GM13977 (cell line): ENCODE measurements around the gene UFD1.
A peak's percentile ranks its signal among the peaks of the same experiment; 100 is the strongest.

ENCODE experiments used
- DNase-seq: peaks from one replicate; pipeline ENCODE4 v3.0.0; 2012; ENCODE audit warnings: low spot score
- CTCF ChIP-seq: IDR thresholded peaks from 2 replicates; pipeline ENCODE4 v1.5.1; 2012; ENCODE audit warnings: mild to moderate bottlenecking, control low read depth; ENCODE audit not compliant: insufficient read depth; ENCODE audit errors: extremely low read depth, missing control alignments
- in situ Hi-C: fragments of 300-500 bp; cut with MboI; formaldehyde crosslinking; loops from one replicate; pipeline ENCODE4 v1.12.0; 2022; ENCODE audit warnings: low sequenced_read_pairs, low pct_unique_long_range_greater_than_20kb, mixed read lengths, inconsistent platforms; ENCODE audit not compliant: unreplicated experiment

The UFD1 gene

GRCh38 chr22:19453718-19454117, 25.3 kb downstream of the UFD1 start:
- no peak for TF ChIP-seq CTCF
- no peak for DNase-seq
- in situ Hi-C loops = no loop called here

- DNase-seq = no peak
- TF ChIP-seq CTCF = no peak
- in situ Hi-C loops = no loop called here
Measured at GRCh38 chr22:19451570-19451969, 27.4 kb downstream of the UFD1 start.

GRCh38 chr22:19450363-19451175, 28.4 kb downstream of the UFD1 start:
- in situ Hi-C loops = no loop called here
- DNase-seq = no peak
- TF ChIP-seq CTCF = no peak

GRCh38 chr22:19449422-19449767, 29.6 kb downstream of the UFD1 start:
- no peak for TF ChIP-seq CTCF
- in situ Hi-C loops = no loop called here
- no peak for DNase-seq

GRCh38 chr22:19448739-19449421, 30.1 kb downstream of the UFD1 start:
- TF ChIP-seq CTCF = no peak
- peak; percentile 70 for DNase-seq
- in situ Hi-C loops = no loop called here

GRCh38 chr22:19448076-19448607, 30.9 kb downstream of the UFD1 start:
- DNase-seq = peak; percentile 80
- TF ChIP-seq CTCF = no peak
- in situ Hi-C loops = no loop called here
